ENCODE data around the gene TIMP1.

GRCh38 chrX:47605024-47605423, 22.8 kb downstream of the TIMP1 start:
- TF ChIP-seq, protein P1, sequence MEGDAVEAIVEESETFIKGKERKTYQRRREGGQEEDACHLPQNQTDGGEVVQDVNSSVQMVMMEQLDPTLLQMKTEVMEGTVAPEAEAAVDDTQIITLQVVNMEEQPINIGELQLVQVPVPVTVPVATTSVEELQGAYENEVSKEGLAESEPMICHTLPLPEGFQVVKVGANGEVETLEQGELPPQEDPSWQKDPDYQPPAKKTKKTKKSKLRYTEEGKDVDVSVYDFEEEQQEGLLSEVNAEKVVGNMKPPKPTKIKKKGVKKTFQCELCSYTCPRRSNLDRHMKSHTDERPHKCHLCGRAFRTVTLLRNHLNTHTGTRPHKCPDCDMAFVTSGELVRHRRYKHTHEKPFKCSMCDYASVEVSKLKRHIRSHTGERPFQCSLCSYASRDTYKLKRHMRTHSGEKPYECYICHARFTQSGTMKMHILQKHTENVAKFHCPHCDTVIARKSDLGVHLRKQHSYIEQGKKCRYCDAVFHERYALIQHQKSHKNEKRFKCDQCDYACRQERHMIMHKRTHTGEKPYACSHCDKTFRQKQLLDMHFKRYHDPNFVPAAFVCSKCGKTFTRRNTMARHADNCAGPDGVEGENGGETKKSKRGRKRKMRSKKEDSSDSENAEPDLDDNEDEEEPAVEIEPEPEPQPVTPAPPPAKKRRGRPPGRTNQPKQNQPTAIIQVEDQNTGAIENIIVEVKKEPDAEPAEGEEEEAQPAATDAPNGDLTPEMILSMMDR (IDR thresholded peaks at IDR 0.05), result no peak
- TF ChIP-seq EZH2 (IDR thresholded peaks at IDR 0.05) (no peak), EZH2phosphoT487 (IDR thresholded peaks at IDR 0.05) (no peak)

All from neural progenitor cell (in vitro differentiated cells).